Spleen (tissue), 3 donors: Measurements from ENCODE around the gene MRPL14.

ENCODE experiments used
- POLR2A ChIP-seq, 3 donors: fragments of 450-650 bp; IDR thresholded peaks; one replicate each; pipeline ENCODE4 v1.5.1; 2017; ENCODE audit warnings: antibody characterized with exemption in 3 of 3, mild to moderate bottlenecking in 1 of 3
- POLR2AphosphoS5 ChIP-seq, 3 donors: sonication (generic); formaldehyde crosslinking; IDR thresholded peaks; one replicate each; pipeline ENCODE4 v1.5.1; 2017; ENCODE audit warnings: antibody characterized with exemption in 3 of 3

DNA sequence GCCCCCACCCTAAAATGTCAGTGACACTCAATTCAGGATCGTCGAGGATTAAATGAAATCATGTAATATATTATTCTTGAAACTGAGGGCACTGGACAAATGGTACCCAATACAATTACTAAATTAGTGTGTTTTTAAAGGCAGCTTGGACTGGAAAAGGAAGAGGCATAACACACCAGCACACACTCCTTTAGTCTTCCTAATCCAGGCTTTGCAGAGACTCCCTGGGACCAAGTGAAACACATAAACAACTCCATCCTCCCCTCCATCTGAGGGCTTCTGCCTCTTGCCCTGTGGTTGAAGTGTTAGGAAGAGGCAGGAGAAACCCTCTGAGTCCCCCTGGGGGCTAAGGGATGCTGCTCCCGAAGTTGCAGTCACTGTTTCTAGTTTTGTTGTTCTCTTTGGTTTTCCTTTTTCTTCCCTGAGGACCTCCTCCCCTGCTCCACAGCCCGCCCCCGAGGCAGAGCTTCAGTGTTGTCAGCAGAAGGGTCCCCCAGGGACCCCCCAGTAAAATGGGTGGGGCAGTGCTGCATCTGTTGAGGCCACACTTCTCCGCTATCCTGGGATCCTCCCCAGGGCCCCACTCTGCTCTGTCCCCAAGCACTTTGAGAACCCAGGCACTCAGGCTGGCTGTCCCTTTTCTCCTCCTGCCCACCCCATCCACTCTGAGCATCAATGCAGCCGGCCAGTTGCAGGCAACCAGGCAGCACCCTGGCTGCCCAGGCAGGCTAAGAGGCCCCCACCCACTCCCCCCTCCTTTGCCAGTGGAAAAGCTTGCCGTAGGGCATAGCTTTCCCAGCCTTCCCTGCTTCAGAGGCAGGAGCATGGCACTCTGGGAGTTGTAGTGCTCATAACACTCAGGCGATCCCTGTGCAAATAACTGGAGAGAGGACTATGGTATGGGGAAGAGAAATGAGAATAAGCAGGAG lies 6.0 kb upstream of the MRPL14 start:
- no peak for TF ChIP-seq POLR2A (IDR thresholded peaks at IDR 0.05)
- TF ChIP-seq POLR2AphosphoS5 (IDR thresholded peaks at IDR 0.05): no peak
